ENCODE data around the gene ADGRL3.

DNA sequence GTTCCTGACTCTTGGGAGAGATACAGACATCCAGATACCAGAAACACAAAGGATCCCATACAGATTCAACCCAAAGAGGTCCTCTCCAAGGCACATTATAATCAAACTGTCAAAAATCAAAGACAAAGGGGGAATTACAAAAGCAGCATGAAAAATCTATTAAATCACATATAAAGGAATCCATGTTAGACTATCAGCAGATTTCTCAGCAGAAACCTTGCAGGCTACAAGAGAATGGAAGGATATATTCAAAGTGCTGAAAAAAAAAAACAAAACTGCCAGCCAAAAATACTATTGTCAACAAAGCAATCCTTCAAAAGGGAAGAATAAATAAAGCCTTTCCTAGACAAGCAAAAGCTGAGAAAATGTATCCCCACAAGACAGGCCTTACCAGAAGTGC is 14.8 kb upstream of the ADGRL3 start:
- TF ChIP-seq CTCF (conservative IDR thresholded peaks at IDR 0.05 in 1 of 2, IDR thresholded peaks at IDR 0.05 in 1 of 2; ENCODE audit: low read depth in 1 of 2, low read length in 2 of 2) (no peak), EZH2 (IDR thresholded peaks at IDR 0.05; ENCODE audit: low read length, missing control alignments) (no peak)
